Amygdala (tissue), 56 donors: Measurements from ENCODE around the gene PRDM16.
"Not testable (repeated sequence)": the region's sequence is repeated elsewhere in the genome, so short reads cannot be mapped to it uniquely, and the experiment has no call there.

ENCODE experiments used
- DNase-seq, 56 donors: peaks; one replicate each; lab custom pipeline; 2025; lab: John Stamatoyannopoulos, UW

The PRDM16 gene

GRCh38 chr1:3229081-3229725, 160.2 kb downstream of the PRDM16 start:
- no peak for DNase-seq

- DNase-seq, result no peak
Observed at GRCh38 chr1:3230553-3230952, 161.6 kb downstream of the PRDM16 start.

- no peak for DNase-seq
Observed at GRCh38 chr1:3231245-3231644, 162.2 kb downstream of the PRDM16 start.

- DNase-seq, result no peak
Observed at GRCh38 chr1:3231826-3232225, 162.8 kb downstream of the PRDM16 start.

- no peak for DNase-seq
Observed at GRCh38 chr1:3233031-3233430, 164.0 kb downstream of the PRDM16 start.

- no peak for DNase-seq
Observed at GRCh38 chr1:3233551-3233950, 164.5 kb downstream of the PRDM16 start.

- DNase-seq, result no peak
Observed at GRCh38 chr1:3234281-3234680, 165.3 kb downstream of the PRDM16 start.

GRCh38 chr1:3234956-3235355, 166.0 kb downstream of the PRDM16 start:
- DNase-seq, result no peak

GRCh38 chr1:3235496-3235895, 166.5 kb downstream of the PRDM16 start:
- DNase-seq, result no peak

- no peak for DNase-seq
Observed at GRCh38 chr1:3236361-3236760, 167.4 kb downstream of the PRDM16 start.

- DNase-seq, result no peak
Observed at GRCh38 chr1:3236955-3237354, 168.0 kb downstream of the PRDM16 start.

GRCh38 chr1:3237570-3237969, 168.6 kb downstream of the PRDM16 start:
- peak in 20 of 56 donors; percentile 7 to 72 (median 45) for DNase-seq

- peak in 31 of 56 donors; percentile 14 to 82 (median 44) for DNase-seq
Observed at GRCh38 chr1:3237994-3238702, 169.1 kb downstream of the PRDM16 start.

GRCh38 chr1:3238703-3239278, 169.8 kb downstream of the PRDM16 start:
- DNase-seq, result no peak

GRCh38 chr1:3239991-3240390, 171.0 kb downstream of the PRDM16 start:
- not testable (repeated sequence) for DNase-seq

- DNase-seq, result no peak
Observed at GRCh38 chr1:3240524-3241235, 171.7 kb downstream of the PRDM16 start.

- DNase-seq, result no peak
Observed at GRCh38 chr1:3241236-3241550, 172.2 kb downstream of the PRDM16 start.

GRCh38 chr1:3241673-3242407, 172.8 kb downstream of the PRDM16 start:
- DNase-seq, result no peak

GRCh38 chr1:3242408-3243260, 173.6 kb downstream of the PRDM16 start:
- DNase-seq, result no peak

GRCh38 chr1:3243304-3243703, 174.3 kb downstream of the PRDM16 start:
- no peak for DNase-seq
